RPMI7951 (cell line): ENCODE data around the gene TIA1. TPM values are rescaled to one million over a fixed set of nuclear protein-coding genes. Genes with fewer than 3 reads are reported as not detected.
"Not testable (repeated sequence)": the region's sequence is repeated elsewhere in the genome, so short reads cannot be mapped to it uniquely, and the experiment has no call there.

ENCODE experiments used
- DNase-seq: peaks from one replicate; pipeline ENCODE4 v3.0.0-alpha.2; 2012; ENCODE audit warnings: low read depth
- total RNA-seq: library from RNA; depleted of rRNA; stranded (reverse); fragments of >200 nt; shearing (Covaris generic); gene quantifications from 2 replicates; pipeline ENCODE4 v1.2.3, GENCODE V29; 2014

The TIA1 gene
- total RNA-seq, 1 experiment from 2014 or later, result 116 TPM

GRCh38 chr2:70223305-70223704 is 25.1 kb downstream of the TIA1 start:
- DNase-seq, result peak; percentile 21

GRCh38 chr2:70214953-70215549 is 33.4 kb downstream of the TIA1 start:
- DNase-seq, result no peak

GRCh38 chr2:70214365-70214764 is 34.1 kb downstream of the TIA1 start:
- no peak for DNase-seq

- DNase-seq, result no peak
Measured at GRCh38 chr2:70212298-70212932, 36.0 kb downstream of the TIA1 start.

- no peak for DNase-seq
Measured at GRCh38 chr2:70211595-70211994, 36.8 kb downstream of the TIA1 start.

GRCh38 chr2:70204452-70204851 is 44.0 kb downstream of the TIA1 start:
- DNase-seq, result no peak

GRCh38 chr2:70203086-70203485 is 45.3 kb downstream of the TIA1 start:
- peak; percentile 18 for DNase-seq

- no peak for DNase-seq
Measured at GRCh38 chr2:70202236-70202806, 46.1 kb downstream of the TIA1 start.

GRCh38 chr2:70201831-70202230 is 46.6 kb downstream of the TIA1 start:
- DNase-seq, result no peak

- DNase-seq, result no peak
Measured at GRCh38 chr2:70201225-70201768, 47.1 kb downstream of the TIA1 start.

- no peak for DNase-seq
Measured at GRCh38 chr2:70199320-70199864, 49.0 kb downstream of the TIA1 start.

- DNase-seq, result no peak
Measured at GRCh38 chr2:70192516-70192915, 55.9 kb downstream of the TIA1 start.

GRCh38 chr2:70191244-70191735 is 57.1 kb downstream of the TIA1 start:
- DNase-seq, result no peak

GRCh38 chr2:70190418-70191243 is 57.8 kb downstream of the TIA1 start, which contains the start of gene C2orf42:
Gene C2orf42, minus strand, starts transcription at chr2:70191019. Its CDS starts 9,034 bp downstream, at chr2:70181985.
- DNase-seq, result peak; percentile 97

GRCh38 chr2:70188460-70188859 is 60.0 kb downstream of the TIA1 start:
- no peak for DNase-seq

GRCh38 chr2:70187170-70187569 is 61.3 kb downstream of the TIA1 start:
- DNase-seq, result not testable (repeated sequence)

- DNase-seq, result no peak
Measured at GRCh38 chr2:70182689-70183088, 65.7 kb downstream of the TIA1 start.

- DNase-seq, result no peak
Measured at GRCh38 chr2:70181363-70181956, 67.0 kb downstream of the TIA1 start.

- no peak for DNase-seq
Measured at GRCh38 chr2:70173520-70173919, 74.9 kb downstream of the TIA1 start.

GRCh38 chr2:70169654-70170245 is 78.7 kb downstream of the TIA1 start:
- DNase-seq, result not testable (repeated sequence)

- no peak for DNase-seq
Measured at GRCh38 chr2:70161069-70161534, 87.3 kb downstream of the TIA1 start.
